Transverse colon (tissue), 4 donors: ENCODE results near the gene WWP2.

ENCODE experiments used
- EP300 ChIP-seq: sonication (generic); formaldehyde crosslinking; IDR thresholded peaks from one replicate; pipeline ENCODE4 v1.6.1; 2017; ENCODE audit warnings: antibody characterized with exemption, low read depth
- POLR2A ChIP-seq: fragments of 450-650 bp; IDR thresholded peaks from one replicate; pipeline ENCODE4 v1.6.1; 2016; ENCODE audit warnings: antibody characterized with exemption, mild to moderate bottlenecking, moderate library complexity
- POLR2AphosphoS5 ChIP-seq, 3 donors: sonication (generic); formaldehyde crosslinking; IDR thresholded peaks; one replicate each; pipeline ENCODE4 v1.6.1; 2016; ENCODE audit warnings: antibody characterized with exemption in 3 of 3
- TF ChIP-seq, protein P1 (sequence below), 5 experiments: fragments of 200-600 bp in 3 of 5; fragments of 450-650 bp in 2 of 5; sonication (generic) in 3 of 5; IDR thresholded peaks; 1 replicate in 2 of 5; 2 replicates in 3 of 5; pipeline ENCODE4 v1.5.1; 2016 to 2017; ENCODE audit warnings: antibody characterized with exemption in 5 of 5, inconsistent platforms in 3 of 5, mild to moderate bottlenecking in 2 of 5, moderate library complexity in 1 of 5

DNA sequence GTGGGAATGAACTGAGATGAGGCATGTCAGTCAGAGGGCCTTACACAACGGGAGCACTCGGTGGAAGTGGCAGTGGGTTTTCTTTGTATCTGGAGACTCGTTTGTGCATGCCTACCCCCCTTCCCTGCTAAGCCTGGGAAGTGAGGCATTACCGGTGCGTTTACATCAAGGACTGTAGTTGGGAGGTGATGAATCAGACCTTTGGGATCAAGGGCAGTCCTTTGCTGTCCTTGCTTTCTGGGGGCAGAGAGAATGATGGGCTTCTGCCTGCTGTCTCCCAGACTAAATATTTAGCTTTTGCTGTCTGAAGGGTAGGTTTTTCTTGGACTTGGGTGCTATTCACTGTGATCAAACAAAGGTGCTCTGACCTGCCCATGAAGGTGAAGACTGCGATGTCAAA is 83.0 kb downstream of the WWP2 start:
- TF ChIP-seq POLR2A (no peak), POLR2AphosphoS5 (IDR thresholded peaks at IDR 0.05) (no peak), EP300 (no peak)
- TF ChIP-seq, protein P1, sequence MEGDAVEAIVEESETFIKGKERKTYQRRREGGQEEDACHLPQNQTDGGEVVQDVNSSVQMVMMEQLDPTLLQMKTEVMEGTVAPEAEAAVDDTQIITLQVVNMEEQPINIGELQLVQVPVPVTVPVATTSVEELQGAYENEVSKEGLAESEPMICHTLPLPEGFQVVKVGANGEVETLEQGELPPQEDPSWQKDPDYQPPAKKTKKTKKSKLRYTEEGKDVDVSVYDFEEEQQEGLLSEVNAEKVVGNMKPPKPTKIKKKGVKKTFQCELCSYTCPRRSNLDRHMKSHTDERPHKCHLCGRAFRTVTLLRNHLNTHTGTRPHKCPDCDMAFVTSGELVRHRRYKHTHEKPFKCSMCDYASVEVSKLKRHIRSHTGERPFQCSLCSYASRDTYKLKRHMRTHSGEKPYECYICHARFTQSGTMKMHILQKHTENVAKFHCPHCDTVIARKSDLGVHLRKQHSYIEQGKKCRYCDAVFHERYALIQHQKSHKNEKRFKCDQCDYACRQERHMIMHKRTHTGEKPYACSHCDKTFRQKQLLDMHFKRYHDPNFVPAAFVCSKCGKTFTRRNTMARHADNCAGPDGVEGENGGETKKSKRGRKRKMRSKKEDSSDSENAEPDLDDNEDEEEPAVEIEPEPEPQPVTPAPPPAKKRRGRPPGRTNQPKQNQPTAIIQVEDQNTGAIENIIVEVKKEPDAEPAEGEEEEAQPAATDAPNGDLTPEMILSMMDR (IDR thresholded peaks at IDR 0.05): no peak
